ENCODE results near the gene PLXNA3.

Gene PLXNA3

GRCh38 chrX:154507673-154508383 lies 49.7 kb downstream of the PLXNA3 start:
- no peak for DNase-seq

GRCh38 chrX:154508384-154508745 lies 50.3 kb downstream of the PLXNA3 start:
- DNase-seq = no peak

- no peak for DNase-seq
Measured at GRCh38 chrX:154509455-154509854, 51.4 kb downstream of the PLXNA3 start.

- no peak for DNase-seq
Measured at GRCh38 chrX:154511761-154512160, 53.7 kb downstream of the PLXNA3 start.

GRCh38 chrX:154512879-154513553 lies 54.9 kb downstream of the PLXNA3 start:
- DNase-seq = no peak

- DNase-seq = no peak
Measured at GRCh38 chrX:154513716-154514115, 55.6 kb downstream of the PLXNA3 start.

- no peak for DNase-seq
Measured at GRCh38 chrX:154515090-154515965, 57.2 kb downstream of the PLXNA3 start.

- peak; percentile 59 to 67 for DNase-seq
Measured at GRCh38 chrX:154515966-154516655, 58.0 kb downstream of the PLXNA3 start, which contains the start of gene FAM3A. Gene FAM3A, minus strand, starts transcription at chrX:154516232. Its CDS starts 460 bp downstream, at chrX:154515772.

- DNase-seq = no peak
Measured at GRCh38 chrX:154516656-154517100, 58.6 kb downstream of the PLXNA3 start.

GRCh38 chrX:154517101-154517781 lies 59.2 kb downstream of the PLXNA3 start:
- DNase-seq = no peak

GRCh38 chrX:154519389-154519788 lies 61.3 kb downstream of the PLXNA3 start:
- no peak for DNase-seq

- DNase-seq = no peak
Measured at GRCh38 chrX:154525606-154526490, 67.8 kb downstream of the PLXNA3 start.

- peak; percentile 29 to 40 for DNase-seq
Measured at GRCh38 chrX:154526901-154527675, 69.0 kb downstream of the PLXNA3 start.

All from AML-193 (cell line).